Muscle layer of colon (tissue), 2 donors: ENCODE results near the gene CAMSAP1.
"Not testable (repeated sequence)": the region's sequence is repeated elsewhere in the genome, so short reads cannot be mapped to it uniquely, and the experiment has no call there.

Experiments used
- H3K27ac ChIP-seq: one replicate; pipeline ENCODE4 v1.7.0; 2013; ENCODE audit warnings: low read depth, mild to moderate bottlenecking, low read length, moderate library complexity
- H3K27me3 ChIP-seq, 2 donors: one replicate each; pipeline ENCODE4 v1.7.0; 2013; ENCODE audit warnings: low read length in 2 of 2, mild to moderate bottlenecking in 2 of 2; ENCODE audit not compliant: insufficient read depth in 2 of 2, control insufficient read depth in 1 of 2
- H3K36me3 ChIP-seq: one replicate; pipeline ENCODE4 v1.7.0; 2013; ENCODE audit warnings: mild to moderate bottlenecking, low read length; ENCODE audit not compliant: insufficient read depth
- H3K4me1 ChIP-seq: one replicate; pipeline ENCODE4 v1.7.0; 2013; ENCODE audit warnings: mild to moderate bottlenecking, low read length; ENCODE audit not compliant: insufficient read depth
- H3K4me3 ChIP-seq, 2 donors: one replicate each; pipeline ENCODE4 v1.7.0; 2013; ENCODE audit warnings: low read length in 2 of 2, low read depth in 1 of 2, mild to moderate bottlenecking in 1 of 2, moderate library complexity in 1 of 2
- H3K9ac ChIP-seq: one replicate; pipeline ENCODE4 v1.7.0; 2013; ENCODE audit warnings: low read length
- H3K9me3 ChIP-seq: one replicate; pipeline ENCODE4 v1.7.0; 2013; ENCODE audit warnings: mild to moderate bottlenecking, low read length
- donor health status: abdominal sarcoma.
- donor health status: Adenocarcinoma of cecum.

Gene CAMSAP1

DNA sequence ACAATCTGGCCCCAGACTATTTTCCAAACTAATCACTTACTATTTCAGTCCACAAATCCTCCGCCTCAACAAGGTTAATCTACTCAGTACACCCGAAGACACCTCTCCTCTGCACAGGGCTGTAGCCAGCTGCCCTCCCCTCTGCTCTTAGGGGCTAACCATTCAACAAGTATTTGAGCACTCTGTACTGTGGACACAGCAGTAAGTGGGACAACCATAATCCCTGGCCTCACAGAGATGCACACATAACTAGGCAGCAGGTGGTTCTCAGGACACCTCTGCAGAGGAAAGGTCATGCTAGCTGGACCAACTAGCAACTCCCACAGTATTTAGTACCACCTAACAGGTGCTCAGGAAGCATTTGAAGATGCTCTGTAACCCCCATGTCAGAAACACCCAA, 5.5 kb downstream of the CAMSAP1 start:
- Histone ChIP-seq H3K9ac (no peak overlapping the region), H3K27me3 (no peaks in the 10 kb centered on the region), H3K4me3 (no peak overlapping the region), H3K9me3 (no peaks in the 10 kb centered on the region), H3K4me1 (peaks cover 14% of the 10 kb centered on the region), H3K27ac (no peak overlapping the region), H3K36me3 (no peaks in the 10 kb centered on the region)

DNA sequence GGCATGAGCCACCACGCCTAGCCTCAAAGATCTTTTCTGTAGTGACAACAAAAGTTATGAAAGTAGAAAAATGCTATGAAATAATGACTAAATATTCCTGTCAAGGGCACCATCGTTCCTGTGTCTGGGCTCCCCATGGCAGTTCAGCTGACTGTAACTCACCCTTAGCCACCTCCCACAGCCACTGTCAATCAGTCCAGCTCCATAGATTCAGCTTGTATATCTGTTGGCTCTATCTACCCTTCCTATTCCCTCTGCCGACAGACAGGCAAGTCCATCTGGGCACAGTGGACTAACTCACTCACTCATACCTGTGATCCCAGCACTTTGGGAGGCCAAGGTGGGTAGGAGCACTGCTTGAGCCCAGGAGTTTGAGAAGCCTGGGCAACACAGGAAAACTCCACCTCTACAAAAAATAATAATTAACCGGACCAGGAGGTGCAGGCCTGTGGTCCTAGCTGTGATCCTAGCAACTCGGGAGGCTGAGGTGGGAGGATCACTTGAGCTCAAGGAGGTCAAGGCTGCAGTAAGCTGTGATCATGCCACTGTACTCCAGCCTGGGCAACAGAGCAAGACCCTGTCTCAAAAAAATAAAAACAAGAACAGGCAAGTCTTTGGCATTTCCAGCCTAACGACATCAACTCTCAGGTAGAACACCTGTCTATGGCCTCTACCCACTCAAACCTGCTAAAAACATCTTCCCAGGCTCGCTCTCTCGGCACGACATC, 6.2 kb downstream of the CAMSAP1 start:
- H3K4me1 ChIP-seq = peaks cover 17% of the 10 kb centered on the region
- H3K9me3 ChIP-seq = no peaks in the 10 kb centered on the region
- H3K9ac ChIP-seq = no peak overlapping the region
- no peaks in the 10 kb centered on the region for H3K27me3 ChIP-seq
- no peak overlapping the region for H3K4me3 ChIP-seq
- H3K27ac ChIP-seq = no peak overlapping the region
- no peaks in the 10 kb centered on the region for H3K36me3 ChIP-seq

DNA sequence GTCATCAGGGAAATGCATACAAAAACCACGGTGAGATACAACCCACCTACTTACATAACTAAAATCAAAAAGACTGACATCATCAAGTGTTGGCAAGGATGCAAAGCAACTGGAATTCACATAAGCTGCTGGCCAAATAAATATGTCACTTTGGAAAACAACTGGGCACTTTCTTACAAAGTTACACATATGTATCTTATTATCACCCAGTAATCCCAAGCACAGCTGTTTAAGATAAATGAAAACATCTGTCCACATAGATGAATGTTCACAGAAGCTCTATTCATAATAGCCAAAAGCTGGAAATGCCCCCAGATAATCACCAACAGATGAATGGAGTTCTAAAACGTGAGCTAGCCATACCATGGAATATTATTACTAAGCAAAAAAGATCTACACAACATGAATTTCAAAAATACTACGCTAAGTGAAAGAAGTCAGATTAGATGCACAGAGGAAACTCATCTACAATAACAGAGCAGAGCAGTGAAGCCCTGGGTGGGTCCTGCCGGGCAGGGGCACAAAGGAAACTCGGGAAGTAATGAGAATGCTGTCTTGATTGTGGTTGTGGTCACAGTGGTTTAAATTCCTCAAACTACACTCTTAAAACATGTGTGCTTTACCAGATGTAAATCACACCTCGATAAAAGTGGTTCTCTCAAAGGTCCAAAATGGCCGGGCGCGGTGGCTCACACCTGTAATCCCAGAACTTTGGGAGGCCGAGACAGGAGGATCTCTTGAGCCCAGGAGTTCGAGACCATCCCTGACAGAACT, 8.5 kb downstream of the CAMSAP1 start:
- no peaks in the 10 kb centered on the region for H3K27me3 ChIP-seq
- peaks cover 4% of the 10 kb centered on the region for H3K4me1 ChIP-seq
- H3K36me3 ChIP-seq = no peaks in the 10 kb centered on the region
- H3K9me3 ChIP-seq = no peaks in the 10 kb centered on the region
- H3K4me3 ChIP-seq = no peak overlapping the region
- H3K9ac ChIP-seq = no peak overlapping the region
- H3K27ac ChIP-seq = no peak overlapping the region

DNA sequence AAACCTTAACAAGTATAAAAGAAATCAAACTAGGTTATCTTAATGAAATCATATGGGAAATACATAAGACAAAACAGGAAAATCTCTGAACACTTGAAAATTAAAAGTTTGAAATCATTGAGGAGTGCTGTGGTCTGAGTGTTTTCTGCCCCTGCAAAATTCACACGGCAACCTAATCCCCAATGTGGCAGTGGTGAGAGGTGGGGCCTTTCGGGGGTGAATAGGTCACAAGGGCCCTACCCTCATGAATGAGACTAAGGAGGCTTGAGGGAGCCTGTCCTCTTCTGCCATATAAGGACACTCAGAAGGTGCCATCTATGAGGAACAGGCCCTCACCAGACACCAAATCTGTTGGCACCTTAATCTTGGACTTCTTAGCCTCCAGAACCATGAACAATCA, 10.7 kb downstream of the CAMSAP1 start:
- Histone ChIP-seq H3K36me3 (no peaks in the 10 kb centered on the region), H3K27ac (no peak overlapping the region), H3K9me3 (no peaks in the 10 kb centered on the region), H3K4me1 (peaks cover 4% of the 10 kb centered on the region), H3K9ac (no peak overlapping the region), H3K4me3 (no peak overlapping the region), H3K27me3 (no peaks in the 10 kb centered on the region)

DNA sequence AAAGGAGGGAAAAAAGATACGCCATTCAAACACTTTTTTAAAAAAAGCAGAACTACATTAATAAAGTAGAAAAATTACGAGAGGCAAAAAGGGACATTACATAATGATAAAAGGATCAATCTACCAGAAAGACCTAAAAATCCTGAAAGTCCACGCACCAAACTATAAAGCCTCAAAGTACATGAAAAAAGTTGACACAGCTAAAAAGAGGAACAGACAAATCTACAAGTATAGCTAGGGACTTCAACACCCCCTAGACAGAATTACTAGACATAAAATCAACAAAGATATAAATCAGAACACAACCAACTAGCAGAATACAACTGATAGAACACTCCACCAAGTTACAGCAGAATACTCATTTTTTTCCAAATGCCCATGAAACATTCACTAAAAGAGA, 11.1 kb downstream of the CAMSAP1 start:
- peaks cover 8% of the 10 kb centered on the region for H3K4me1 ChIP-seq
- no peak overlapping the region for H3K27ac ChIP-seq
- no peak overlapping the region for H3K4me3 ChIP-seq
- H3K9ac ChIP-seq = no peak overlapping the region
- no peaks in the 10 kb centered on the region for H3K27me3 ChIP-seq
- no peaks in the 10 kb centered on the region for H3K9me3 ChIP-seq
- no peaks in the 10 kb centered on the region for H3K36me3 ChIP-seq

DNA sequence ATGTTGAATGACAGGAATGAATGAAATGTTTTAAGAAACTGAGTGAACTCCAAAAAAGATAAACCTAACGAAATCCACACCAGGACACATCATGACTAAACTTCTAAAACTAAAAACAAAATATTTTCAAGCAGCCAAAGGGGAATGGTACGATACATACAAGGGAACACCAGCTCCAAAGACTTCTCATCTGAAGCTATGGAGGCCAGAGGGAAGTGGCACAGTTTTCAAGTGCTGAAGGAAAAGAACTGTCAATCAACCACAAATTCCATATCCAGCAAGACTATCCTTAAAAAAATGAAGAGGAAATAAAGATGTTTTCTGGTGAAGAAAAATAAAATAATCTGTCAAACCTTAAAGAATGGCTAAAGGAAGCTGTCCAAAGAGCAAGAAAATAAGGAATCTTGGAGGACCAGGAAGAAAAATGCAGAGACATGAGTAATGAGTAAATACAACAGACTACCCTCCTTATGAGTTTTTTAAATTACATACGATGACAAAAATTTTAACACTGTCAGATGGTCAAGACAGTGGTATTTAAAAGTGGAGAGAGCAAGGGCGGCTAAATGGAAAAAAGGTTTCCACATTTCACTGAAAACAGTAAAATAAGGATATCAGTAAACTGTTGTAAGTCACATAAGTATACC, 12.0 kb downstream of the CAMSAP1 start:
- no peaks in the 10 kb centered on the region for H3K9me3 ChIP-seq

DNA sequence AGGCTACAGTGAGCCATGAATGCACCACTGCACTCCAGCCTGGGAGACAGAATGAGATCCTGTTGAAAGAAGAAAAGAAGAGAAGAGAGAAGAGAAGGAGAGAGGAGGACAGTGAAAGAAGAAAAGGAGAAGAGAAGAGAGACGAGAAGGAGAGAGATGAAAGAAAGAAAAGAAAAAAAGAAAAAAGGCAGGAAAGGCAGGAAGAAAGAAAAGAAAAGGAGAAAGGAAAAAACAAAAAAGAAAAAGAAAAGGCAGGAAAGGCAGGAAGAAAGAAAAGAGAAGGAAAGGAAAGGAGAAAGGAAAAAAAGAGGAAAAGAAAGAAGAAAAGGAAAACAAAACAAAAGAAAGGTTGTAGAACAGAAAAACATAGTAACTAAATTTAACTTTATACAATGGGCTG, 14.2 kb downstream of the CAMSAP1 start:
- Histone ChIP-seq H3K9me3 (no peaks in the 10 kb centered on the region), H3K9ac (no peak overlapping the region), H3K27ac (no peak overlapping the region), H3K36me3 (no peaks in the 10 kb centered on the region), H3K4me3 (no peak overlapping the region), H3K4me1 (peaks cover 24% of the 10 kb centered on the region), H3K27me3 (no peaks in the 10 kb centered on the region)

More for the DNA sequence above, 12.0 kb downstream of the CAMSAP1 start:
- peaks cover 17% of the 10 kb centered on the region for H3K4me1 ChIP-seq
- no peaks in the 10 kb centered on the region for H3K36me3 ChIP-seq
- no peaks in the 10 kb centered on the region for H3K27me3 ChIP-seq
- no peak overlapping the region for H3K4me3 ChIP-seq
- H3K27ac ChIP-seq = no peak overlapping the region
- no peak overlapping the region for H3K9ac ChIP-seq

DNA sequence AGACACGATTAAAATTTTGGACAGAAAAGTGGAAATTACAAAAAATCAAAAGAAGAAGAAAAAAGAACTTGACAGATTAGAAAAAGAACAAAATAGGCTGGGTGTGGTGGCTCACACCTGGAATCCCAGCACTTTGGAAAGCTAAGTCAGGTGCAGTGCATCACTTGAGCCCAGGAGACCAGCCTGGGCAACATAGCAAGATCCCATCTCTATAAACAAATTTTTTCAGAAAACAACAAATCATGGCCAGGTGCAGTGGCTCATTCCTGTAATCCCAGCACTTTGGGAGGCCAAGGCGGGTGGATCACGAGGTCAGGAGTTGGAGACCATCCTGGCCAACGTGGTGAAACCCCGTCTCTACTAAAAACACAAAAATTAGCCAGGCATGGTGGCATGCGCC, 15.0 kb downstream of the CAMSAP1 start:
- peaks cover 25% of the 10 kb centered on the region for H3K4me1 ChIP-seq

DNA sequence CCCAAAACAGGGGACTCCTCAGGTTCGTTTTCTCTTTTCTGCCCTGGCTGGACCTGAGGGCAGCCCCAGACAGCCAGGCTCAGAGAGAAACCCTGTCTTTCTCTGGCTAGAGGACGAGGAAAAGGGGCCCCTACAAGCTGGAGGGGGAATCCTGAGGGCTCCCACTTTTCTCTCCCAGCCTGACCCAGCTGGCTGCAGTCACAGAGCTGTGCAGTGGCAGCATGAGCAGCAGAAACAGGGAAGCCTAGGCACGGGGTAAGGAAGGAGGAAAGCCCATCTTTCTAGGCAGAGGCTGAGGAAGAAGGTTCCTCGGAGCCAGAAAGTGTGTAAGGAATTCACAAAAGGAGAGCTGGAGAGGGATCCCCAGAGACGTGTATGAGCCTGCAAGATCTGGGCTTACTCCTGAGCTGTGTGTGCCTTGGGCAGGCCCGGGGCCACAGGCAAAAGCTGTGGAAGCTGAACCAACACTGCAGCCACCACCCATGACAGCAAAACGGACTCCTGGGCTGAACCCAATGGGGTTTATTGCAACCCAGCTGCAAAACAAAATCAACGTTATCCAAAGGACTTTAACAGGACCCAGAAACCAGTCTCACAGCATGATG, 16.2 kb downstream of the CAMSAP1 start:
- no peaks in the 10 kb centered on the region for H3K36me3 ChIP-seq
- H3K9ac ChIP-seq = no peak overlapping the region
- no peak overlapping the region for H3K4me3 ChIP-seq
- H3K27ac ChIP-seq = no peak overlapping the region
- H3K9me3 ChIP-seq = no peaks in the 10 kb centered on the region
- peaks cover 30% of the 10 kb centered on the region for H3K4me1 ChIP-seq
- H3K27me3 ChIP-seq = no peaks in the 10 kb centered on the region

More for the DNA sequence above, 15.0 kb downstream of the CAMSAP1 start:
- not testable (repeated sequence) for H3K27me3 ChIP-seq, H3K9me3 ChIP-seq, H3K4me3 ChIP-seq, H3K36me3 ChIP-seq, H3K27ac ChIP-seq, H3K9ac ChIP-seq

DNA sequence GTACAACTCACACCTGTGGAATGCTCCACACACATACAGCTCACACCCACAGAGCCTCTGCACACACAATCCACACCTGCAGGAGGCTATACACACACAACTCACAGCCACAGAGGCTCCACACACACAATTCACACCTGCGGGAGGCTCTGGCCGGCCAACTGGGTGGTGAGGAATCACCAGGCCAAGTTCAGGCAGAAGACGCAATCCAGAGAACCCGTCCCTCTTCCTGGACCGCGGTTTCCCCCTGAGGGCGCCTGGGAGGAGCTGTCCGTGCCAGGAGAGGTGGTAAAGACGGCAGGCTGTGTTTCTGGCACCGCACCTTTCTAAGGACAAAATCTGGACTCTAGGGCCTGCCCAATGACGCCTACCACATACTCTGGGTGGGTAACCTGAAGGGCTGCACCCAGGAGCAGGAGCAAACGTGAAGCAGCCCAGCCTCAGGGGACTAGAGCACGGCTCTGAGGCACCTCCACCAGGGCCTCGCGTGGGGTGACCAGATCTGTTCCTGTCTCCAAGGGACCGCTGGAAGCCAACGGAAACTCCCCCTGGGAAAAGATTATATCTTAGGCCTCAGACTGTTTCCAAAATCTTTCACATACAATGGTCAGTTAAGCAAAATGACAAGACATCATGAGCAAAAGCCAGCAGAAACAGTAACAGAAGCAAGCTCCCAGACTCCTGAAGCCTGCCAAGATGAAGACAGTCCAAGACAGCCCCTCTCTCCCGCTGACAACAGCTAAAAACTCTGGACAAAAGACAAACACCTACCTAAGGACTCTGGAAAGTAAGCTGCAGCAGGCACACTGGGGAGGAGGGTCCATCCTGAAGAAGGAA, 16.9 kb downstream of the CAMSAP1 start:
- Histone ChIP-seq H3K36me3 (no peaks in the 10 kb centered on the region), H3K27me3 (no peaks in the 10 kb centered on the region), H3K4me3 (no peak overlapping the region), H3K9ac (no peak overlapping the region), H3K9me3 (no peaks in the 10 kb centered on the region), H3K27ac (no peak overlapping the region), H3K4me1 (peaks cover 32% of the 10 kb centered on the region)
